BJ (cell line): Measurements from ENCODE around the gene TCP11. TPM values are rescaled to one million over a fixed set of nuclear protein-coding genes. Genes with fewer than 3 reads are reported as not detected.

ENCODE experiments used
- CTCF ChIA-PET: fragments of 350-600 bp; formaldehyde crosslinking; extraction: SDS; loops from one replicate; lab custom pipeline; 2021; ENCODE audit warnings: antibody characterized with exemption, inconsistent platforms; lab: Yijun Ruan, JAX
- POLR2A ChIA-PET: fragments of 300-600 bp; sonication (Branson Sonifier 250); formaldehyde crosslinking; extraction: SDS; loops from one replicate; lab custom pipeline; 2021; ENCODE audit warnings: antibody characterized with exemption; lab: Charles Lee
- DNase-seq: peaks from one replicate; pipeline ENCODE4 v3.0.0-alpha.2; 2011; ENCODE audit warnings: low read depth
- H3K27me3 ChIP-seq: 2 replicates; pipeline ENCODE4 v1.6.0; 2011; ENCODE audit warnings: low read length; ENCODE audit not compliant: control insufficient read depth, insufficient read depth
- H3K36me3 ChIP-seq: 2 replicates; pipeline ENCODE4 v1.5.1; 2011; ENCODE audit warnings: low read length; ENCODE audit not compliant: control insufficient read depth, insufficient read depth
- H3K4me3 ChIP-seq: 2 replicates; pipeline ENCODE4 v1.5.1; 2011; ENCODE audit warnings: low read depth, mild to moderate bottlenecking, control low read depth, low read length
- polyA plus RNA-seq: library from polyadenylated mRNA; depleted of rRNA; stranded (reverse); fragments of >200 nt; gene quantifications from 2 replicates; pipeline ENCODE4 v1.2.3, GENCODE V29; 2011
- TF ChIP-seq, protein P1 (sequence below): IDR thresholded peaks from 2 replicates; pipeline ENCODE4 v1.5.1; 2011; ENCODE audit warnings: low read depth, mild to moderate bottlenecking, control low read depth, inconsistent platforms, low read length, moderate library complexity; ENCODE audit not compliant: insufficient read depth

TCP11 gene
- polyA plus RNA-seq, 1 experiment, result 0.23 TPM

DNA sequence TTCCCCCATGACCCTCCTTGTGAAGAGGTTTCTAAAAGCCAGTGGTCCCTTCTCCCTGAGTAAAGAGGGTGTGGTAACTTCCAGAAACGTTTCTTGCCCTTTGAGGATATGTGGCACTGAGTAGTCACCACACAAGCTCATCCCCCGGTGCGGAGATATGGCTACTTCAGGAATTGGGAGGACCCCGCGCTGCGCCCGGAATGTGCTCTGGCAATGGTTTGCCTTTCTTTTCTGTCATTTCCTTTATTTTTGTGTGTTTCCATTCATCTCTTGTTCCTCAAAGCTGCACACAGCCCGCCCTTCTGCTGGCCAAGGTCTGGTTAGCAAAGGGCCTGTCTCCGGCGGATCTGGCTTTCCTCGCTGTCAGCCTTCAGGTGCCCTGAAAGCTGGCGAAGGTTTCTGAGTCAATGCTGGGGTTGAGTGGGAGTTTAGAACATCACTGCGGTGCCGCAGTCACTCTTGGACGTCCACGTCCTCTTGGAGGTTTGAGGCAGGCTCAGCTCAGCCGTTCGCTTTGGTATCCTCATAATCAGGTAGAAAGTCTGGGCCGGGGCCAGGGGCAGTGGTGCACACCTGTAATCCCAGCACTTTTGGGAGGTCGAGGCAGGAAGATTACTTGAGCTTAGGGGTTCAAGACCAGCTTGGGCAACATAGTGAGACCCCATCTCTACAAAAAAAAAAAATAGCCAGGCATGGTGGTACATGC lies 67.2 kb downstream of the TCP11 start:
- POLR2A ChIA-PET, result no interaction called here
- Histone ChIP-seq H3K27me3 (no peaks in the 10 kb centered on the region), H3K4me3 (no peak overlapping the region), H3K36me3 (peaks cover 3% of the 10 kb centered on the region)
- DNase-seq, result no peak
- CTCF ChIA-PET, result interaction anchor here (1.4 to 1.8 kb wide), 2 partner anchors 11 to 66 kb away, joined by 4 read pairs; no protein-coding TSS in a partner anchor
- TF ChIP-seq, protein P1, sequence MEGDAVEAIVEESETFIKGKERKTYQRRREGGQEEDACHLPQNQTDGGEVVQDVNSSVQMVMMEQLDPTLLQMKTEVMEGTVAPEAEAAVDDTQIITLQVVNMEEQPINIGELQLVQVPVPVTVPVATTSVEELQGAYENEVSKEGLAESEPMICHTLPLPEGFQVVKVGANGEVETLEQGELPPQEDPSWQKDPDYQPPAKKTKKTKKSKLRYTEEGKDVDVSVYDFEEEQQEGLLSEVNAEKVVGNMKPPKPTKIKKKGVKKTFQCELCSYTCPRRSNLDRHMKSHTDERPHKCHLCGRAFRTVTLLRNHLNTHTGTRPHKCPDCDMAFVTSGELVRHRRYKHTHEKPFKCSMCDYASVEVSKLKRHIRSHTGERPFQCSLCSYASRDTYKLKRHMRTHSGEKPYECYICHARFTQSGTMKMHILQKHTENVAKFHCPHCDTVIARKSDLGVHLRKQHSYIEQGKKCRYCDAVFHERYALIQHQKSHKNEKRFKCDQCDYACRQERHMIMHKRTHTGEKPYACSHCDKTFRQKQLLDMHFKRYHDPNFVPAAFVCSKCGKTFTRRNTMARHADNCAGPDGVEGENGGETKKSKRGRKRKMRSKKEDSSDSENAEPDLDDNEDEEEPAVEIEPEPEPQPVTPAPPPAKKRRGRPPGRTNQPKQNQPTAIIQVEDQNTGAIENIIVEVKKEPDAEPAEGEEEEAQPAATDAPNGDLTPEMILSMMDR, result no peak

DNA sequence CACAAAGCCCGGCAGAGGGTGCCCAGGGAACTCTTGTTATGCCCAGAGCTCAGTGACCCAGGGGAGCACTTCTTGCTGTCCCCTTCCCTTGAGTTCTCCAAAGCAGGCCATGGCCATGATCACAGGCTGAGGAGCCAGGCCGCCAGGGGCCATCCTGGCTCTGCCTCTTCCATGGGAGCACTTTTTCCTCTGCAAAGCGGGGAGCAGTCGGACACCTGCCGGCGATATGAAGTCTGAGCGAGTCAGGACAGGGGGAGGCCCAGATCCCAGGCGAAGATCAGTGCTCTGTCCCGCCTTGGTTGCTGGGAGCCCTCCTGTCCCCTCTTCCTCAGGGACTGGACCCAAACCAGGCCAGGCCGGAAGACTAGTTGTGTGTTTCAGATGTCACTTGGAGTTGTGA lies 67.9 kb downstream of the TCP11 start:
- ChIA-PET POLR2A (no interaction called here), CTCF (interaction anchor here (1.4 to 1.8 kb wide), 2 partner anchors 11 to 67 kb away, joined by 4 read pairs; no protein-coding TSS in a partner anchor)
- DNase-seq, result no peak
- Histone ChIP-seq H3K27me3 (no peaks in the 10 kb centered on the region), H3K36me3 (peaks cover 2% of the 10 kb centered on the region; the same call in 1 of the 2 replicates), H3K4me3 (no peak overlapping the region)
- TF ChIP-seq, protein P1, result no peak

DNA sequence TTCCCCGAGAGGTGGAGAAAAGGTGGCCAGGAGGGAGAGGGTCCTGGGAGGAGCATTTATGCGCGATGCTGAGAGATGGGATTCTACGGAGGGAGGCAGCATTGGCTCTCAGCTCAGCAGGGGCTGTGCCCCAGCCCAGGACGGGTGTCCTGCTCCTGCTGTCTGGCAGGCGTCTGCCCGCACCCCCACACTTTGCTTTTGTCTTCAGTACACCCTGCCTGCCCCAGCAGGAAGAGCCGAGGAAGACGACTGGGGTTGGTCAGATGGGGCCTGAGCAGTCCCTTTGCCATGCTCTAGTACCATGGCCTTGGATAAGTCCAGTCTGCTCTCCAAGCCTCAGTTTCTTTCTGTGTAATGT lies 68.5 kb downstream of the TCP11 start:
- TF ChIP-seq, protein P1, result no peak
- H3K4me3 ChIP-seq, result no peak overlapping the region
- H3K36me3 ChIP-seq, result peaks cover 2% of the 10 kb centered on the region; the same call in 1 of the 2 replicates
- CTCF ChIA-PET, result interaction anchor here (1.8 kb wide), 1 partner anchor 67 kb away, joined by 4 read pairs; no protein-coding TSS in a partner anchor
- POLR2A ChIA-PET, result no interaction called here
- DNase-seq, result no peak
- no peaks in the 10 kb centered on the region for H3K27me3 ChIP-seq

DNA sequence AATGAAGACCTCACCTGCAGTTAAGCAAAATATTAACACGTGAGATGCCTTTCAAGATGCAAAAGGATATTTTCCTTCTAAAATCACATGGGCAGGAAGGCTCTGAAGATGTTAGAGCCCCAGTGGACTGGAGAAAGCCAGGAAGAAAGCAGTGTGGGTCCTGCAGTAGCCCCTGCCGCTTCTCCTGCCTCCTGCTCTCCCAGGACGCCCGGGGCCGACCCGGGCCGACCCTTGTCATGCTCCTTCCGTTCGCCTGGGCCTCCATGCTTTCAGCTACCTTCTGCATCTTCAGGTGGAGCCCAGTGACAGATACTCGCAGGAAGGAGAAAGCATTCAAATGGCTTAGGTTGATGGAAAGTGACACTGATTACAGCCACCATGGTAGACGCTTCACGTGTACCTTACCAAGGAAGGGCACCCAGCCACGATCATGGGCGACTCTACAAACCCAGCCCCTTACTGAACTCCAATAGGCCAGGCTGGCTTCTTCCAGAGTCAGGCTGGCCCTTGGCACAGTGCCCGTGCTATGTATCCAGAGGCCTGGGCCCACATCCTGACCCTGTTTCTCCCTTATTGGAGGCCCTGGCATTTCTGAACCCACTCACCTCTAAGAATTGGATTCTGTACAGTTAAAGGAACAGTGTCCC lies 69.0 kb downstream of the TCP11 start:
- ChIA-PET CTCF (interaction anchor here (1.8 kb wide), 1 partner anchor 68 kb away, joined by 4 read pairs; no protein-coding TSS in a partner anchor), POLR2A (no interaction called here)
- Histone ChIP-seq H3K36me3 (peaks cover 2% of the 10 kb centered on the region; the same call in 1 of the 2 replicates), H3K27me3 (no peaks in the 10 kb centered on the region), H3K4me3 (no peak overlapping the region)
- TF ChIP-seq, protein P1, result no peak
- DNase-seq, result no peak

DNA sequence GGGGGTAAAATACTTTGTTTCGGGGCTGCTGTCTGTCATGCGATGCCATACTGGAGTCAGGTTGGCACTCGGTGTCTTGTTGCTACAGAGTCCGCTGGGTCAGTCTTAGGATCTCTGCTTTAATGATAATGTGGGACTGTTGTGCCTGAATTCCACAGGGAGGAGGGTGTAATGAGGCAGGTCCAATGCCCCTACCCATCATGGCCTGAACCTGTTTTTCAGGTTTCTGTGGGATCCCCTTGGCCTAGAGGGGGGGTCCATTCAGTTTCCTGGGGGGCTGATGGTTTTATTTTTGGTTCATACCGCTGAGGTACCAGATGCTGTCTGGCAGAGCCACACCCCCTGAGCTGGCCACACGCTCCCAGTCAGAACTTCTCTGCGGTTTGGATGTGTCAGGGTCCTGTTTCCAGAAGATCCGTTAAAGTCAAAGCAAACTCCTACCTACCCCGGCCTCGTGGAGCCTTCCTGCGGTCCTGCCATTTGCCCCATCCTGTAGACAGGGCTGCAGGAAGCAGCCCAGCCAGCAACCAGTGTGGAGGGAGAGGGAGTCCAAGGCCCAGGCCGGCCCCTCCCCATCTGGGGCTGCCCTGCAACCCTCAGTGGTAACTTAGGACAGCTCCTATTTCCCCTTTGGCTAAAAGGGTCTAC lies 69.7 kb downstream of the TCP11 start:
- TF ChIP-seq, protein P1, result no peak
- no peak overlapping the region for H3K4me3 ChIP-seq
- no peaks in the 10 kb centered on the region for H3K27me3 ChIP-seq
- H3K36me3 ChIP-seq, result peaks cover 2% of the 10 kb centered on the region; the same call in 1 of the 2 replicates
- POLR2A ChIA-PET, result no interaction called here
- CTCF ChIA-PET, result no interaction called here
- no peak for DNase-seq
